HS-27A (cell line): Measurements from ENCODE around the gene TEX52.
"Not testable (repeated sequence)": the region's sequence is repeated elsewhere in the genome, so short reads cannot be mapped to it uniquely, and the experiment has no call there.

Experiments
- DNase-seq: peaks from one replicate; pipeline ENCODE4 v3.0.0-alpha.2; 2012; ENCODE audit warnings: low read depth, missing footprints

The TEX52 gene

DNA sequence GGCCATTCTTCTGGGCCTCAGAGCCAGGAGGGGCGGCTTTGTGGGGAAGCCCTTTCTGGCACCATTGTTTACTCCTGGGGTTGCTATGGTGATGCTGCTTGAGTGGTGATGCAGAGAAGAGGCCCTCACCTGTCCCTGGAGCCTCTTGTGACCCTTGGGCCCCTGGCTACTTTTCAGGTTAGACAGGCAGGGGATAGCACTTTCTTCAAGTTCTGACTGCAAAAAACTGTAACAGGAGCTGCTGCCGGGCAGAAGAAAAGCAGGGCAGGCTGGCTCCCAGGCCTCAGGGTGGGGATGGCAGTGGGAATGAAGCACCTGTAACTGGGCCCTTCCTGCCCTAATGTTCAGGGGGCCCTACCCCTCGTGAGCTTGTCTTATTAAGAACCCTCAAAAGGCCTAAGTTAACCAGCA lies at the start of gene TEX52:
TSS of gene TEX52 (minus strand) at position 19 of the 411 bp plus-strand sequence. CDS start at position 6, 13 bp downstream.
- no peak for DNase-seq

DNA sequence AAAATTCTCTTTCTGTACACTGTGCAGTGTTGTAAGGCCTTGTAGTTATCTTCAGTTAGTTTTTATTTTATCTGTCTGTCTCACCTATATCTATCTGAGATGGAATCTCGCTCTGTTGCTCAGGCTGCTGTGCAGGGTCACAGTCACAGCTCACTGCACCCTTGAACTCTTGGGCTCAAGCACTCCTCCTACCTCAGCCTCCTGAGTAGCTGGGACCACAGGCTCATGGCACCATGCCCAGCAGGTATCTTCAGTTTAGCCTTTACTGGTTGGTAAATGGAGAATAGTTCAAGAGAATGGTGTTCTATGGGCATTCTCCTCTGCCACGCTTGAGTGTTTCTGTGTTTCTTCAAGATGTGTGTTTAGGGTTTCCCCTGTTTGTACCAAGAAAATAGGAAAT lies 47.4 kb upstream of the TEX52 start:
- no peak for DNase-seq

DNA sequence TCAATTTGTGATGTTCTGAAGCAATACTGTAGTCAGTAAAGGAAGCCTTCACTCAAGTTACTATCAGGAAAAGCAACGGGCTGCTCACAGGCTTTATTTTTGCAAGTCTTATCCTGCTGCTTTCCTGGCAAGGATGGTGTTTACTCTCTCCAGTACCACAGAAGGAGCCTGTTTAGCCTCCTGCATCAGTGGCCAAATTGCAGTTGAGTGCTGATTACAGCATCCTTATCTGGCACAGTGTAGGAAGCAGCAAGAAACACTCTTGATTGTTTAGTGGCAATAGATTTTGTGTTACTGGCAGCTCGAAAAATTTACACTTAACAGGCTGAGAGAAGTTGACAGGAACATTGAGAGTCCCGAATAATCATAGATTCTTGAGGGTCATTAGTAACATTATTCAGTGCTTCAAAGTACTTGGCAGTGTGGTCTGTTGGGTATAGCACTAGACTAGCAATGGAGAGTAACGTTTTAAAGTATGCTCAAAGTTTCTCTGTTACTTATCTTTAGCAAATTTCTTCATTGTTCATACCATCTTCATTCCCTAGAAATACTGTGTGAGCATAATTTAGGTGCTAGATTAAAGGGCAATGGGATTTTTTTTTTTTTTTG lies 45.5 kb upstream of the TEX52 start:
- DNase-seq = no peak

DNA sequence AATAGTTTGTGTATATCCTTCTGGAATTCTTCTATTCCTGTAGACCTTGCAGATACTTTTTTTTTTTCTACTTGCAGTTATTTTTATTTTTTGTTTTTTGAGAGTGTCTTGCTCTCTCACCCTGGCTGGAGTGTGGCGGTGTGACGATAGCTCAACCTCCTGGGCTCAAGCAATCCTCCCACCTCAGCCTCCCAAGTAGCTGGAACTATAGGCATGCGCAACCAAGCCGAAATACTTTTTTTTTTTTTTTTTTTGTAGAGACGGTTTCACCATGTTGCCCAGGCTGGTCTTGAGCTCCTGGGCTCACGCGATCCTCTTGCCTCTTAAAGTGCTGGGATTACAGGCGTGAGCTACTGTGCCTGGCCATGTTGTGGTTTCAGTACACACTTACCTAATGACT lies 43.8 kb upstream of the TEX52 start:
- DNase-seq = no peak

DNA sequence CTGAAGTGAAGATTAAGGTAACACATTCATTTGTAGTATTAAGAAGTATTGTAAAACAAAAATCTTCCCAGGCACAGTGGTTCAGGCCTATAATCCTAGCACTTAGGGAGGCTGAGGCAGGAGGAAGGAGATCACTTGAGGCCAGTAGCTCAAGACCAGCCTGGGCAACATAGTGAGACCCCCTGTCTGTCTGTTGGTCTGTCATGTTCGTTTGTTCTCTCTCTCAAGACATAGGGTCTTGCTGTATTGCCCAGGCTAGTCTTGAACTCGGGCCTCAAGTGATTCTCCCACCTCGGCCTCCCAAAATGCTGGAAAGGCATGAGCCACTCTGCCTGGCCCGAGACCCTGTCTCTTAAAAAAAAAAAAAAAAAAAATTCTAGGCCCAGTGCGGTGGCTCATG lies 40.6 kb upstream of the TEX52 start:
- no peak for DNase-seq

DNA sequence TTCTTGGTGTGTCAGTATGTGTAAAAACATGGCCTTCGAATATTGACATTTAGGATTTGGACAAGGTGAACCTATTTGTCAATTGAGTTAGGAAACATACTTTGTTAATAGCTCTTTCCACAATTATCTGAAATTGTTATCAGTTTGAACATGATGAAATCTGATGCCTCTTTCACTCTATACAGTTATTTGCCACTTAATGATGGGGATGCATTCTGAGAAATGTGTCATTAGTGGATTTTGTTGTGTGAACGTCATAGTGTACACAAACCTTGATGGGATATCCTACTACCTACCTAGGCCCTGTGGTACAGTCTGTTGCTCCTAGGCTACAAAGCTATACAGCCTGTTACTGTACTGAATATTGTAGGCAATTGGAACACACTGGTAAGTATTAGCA lies 38.7 kb upstream of the TEX52 start:
- DNase-seq = no peak

DNA sequence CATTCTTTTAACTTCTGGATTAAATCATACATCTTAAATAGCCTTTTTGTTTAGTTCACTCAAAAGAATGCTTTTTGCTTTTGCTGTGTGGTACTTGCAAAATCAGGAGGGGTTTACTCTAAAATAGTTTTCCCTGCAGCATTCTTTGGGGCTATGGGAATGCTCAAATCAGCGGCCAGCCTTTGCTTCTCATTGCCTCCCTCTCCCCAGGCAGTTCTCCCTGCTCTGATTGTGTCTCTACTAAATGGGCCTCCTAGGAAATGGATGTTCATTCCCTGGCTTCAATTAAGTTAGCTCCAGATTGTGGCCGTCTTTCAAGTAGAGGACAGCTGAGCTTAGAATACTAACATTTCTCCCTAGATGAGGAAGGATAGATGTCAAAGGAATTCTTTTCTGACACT lies 38.2 kb upstream of the TEX52 start:
- no peak for DNase-seq

DNA sequence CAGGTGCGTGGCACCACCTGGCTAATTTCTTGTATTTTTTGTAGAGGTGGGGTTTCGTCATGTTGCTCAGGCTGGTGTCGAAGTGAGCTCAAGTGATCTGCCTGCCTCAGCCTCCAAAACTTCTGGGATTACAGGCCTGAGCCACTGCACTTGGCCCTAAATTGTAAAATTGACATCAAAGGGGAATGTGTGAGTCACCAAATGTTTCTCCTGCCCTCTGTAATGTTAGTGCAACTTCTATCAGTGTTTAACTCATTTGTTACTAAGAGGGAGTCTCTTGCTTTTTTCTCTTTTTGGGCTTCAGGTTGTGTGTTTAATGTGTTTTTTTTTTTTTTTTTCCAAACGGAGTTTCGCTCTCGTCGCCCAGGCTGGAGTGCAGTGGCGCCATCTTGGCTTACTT lies 36.2 kb upstream of the TEX52 start:
- DNase-seq = peak; percentile 56

DNA sequence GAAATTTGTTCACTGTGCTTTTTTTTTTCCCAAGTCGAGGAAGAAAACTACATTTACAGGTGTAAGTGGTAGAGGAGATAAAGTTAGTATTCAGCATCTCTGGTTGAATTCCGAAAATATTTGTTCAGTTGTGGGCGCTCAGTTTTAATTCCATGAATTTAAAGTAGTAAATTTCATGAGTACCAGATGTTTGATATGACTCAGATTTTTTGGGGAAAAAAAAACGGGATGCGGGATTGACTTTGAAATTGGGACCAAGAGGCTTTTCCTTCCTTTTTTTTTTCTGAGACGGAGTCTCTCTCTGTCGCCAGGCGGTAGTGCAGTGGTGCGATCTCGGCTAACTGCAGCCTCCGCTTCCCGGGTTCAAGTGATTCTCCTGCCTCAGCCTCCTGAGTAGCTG lies 35.4 kb upstream of the TEX52 start:
- no peak for DNase-seq

DNA sequence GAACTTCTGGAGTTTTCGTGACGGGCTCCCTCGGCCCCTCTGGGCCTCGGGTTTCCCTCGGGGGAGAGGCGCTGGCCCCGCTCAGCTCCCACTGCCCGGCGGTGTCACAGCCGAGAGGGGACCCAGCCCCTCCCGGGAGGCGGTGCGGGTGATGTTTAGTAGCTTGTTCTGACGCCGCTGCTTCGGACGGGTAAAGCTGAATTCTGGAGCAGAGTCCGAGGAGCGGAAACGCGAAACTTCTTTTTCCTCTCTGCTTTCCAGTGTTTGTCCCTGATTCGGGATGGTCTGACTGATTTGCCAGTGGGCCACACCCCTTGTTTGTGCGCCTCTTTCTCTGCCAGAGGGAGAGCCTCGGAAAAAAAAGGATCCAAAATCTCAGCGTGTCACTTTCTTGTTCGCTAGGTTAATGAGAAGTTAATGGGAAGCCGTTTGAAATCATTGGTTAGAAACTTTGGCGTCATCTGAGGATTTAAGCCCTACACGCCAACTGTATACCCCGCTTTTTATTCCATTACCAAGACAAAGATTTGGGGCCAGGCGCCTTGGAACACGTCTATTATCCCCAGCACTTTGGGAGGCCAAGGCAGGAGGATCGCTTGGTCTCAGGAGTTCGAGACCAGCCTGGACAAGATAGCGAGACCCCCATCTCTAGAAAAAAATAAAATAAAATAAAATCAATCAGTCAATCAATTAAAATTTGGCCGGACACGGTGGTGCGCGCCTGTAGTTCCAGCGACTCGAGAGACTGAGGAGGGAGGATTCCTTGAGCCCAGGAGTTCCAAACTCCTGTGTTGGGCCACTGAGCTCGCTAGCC lies 34.6 kb upstream of the TEX52 start:
- peak; percentile 64 for DNase-seq

DNA sequence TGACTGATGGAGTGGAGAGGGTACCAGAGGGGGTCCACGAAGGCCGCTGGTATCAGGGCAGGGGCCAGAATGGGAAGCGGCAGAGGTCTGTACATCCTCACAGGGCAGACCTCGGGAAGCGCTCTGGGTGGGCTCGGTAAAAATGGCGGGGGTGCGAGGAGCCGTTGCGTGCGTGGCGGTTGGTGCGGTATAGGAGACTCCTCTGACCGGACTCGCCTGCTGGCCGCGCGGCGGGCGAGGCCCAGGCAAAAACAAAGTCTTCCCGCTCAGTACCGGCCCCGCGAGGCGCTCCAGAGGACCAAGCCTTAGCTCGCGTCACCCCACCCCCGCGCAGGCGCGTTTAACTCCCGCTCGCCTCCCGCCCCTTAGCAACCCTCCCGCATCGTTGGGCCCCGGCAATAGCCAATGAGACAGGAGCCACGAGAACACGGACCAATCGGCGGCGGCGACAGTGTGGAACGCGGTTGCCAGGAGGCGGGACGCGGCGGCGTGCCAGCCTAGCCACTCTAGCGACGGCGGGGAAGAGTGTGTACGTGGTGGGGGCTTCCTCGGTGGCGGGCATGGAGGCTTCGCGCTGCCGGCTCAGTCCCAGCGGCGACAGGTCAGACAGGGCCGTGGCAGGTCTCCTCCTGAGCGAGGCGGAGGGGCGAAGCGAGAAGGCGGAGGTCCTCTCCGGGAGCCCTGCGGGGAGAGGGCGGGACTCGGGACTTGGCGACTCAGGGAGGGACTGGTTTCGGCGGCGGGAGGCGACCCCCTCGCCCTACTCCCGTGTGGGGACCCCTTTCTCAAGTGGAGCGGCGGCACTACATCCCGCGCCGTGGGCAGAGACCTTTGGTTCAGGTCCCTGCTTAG lies 33.8 kb upstream of the TEX52 start, which contains the start of gene TULP3:
TSS of gene TULP3 (plus strand) at position 504 of the 852 bp plus-strand sequence. CDS start at position 561, 57 bp downstream.
- DNase-seq = peak; percentile 98

DNA sequence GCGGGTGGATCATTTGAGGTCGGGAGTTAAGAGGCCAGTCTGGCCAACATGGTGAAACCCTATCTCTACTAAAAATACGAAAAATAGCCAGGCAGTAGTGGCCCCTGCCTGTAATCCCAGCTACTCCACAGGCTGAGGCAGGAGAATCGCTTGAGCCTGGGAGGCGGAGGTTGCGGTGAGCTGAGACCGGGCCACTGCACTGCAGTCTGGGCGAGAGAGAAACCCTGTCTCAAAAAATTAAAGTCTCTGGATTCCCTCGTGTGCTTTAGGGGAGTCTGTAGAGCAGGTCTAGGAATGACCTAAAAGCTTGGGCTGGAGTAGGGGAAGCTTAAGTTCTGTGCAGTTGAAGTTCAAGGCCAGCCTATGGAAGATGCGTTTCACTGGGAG lies 33.2 kb upstream of the TEX52 start:
- DNase-seq = no peak

DNA sequence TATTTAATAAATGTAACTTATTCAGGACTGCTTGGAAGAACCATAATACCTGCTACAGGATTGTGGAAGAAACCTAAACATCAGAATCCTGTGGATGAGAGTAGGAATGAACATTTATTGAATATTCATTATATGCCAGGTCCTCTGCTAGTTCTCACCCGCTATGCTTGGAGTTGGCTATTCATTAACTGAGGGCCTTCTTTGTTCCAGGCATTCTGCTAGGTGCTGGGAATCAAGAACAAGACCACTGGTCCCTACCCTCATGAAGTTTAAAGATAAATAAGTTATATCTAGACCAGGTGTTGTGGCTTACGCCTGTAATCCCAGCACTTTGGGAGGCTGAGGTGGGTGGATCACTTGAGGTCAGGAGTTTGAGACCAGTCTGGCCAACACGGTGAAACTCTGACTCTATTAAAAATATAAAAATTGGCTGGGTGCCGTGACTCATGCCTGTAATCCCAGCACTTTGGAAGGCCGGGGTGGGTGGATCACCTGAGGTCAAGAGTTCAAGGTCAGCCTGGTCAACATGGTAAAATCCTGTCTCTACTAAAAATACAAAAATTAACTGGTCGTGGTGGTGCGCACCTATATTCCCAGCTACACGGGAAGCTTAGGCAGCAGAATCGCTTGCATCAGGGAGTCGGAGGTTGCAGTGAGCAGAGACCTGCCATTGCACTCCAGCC lies 30.1 kb upstream of the TEX52 start:
- DNase-seq = no peak

DNA sequence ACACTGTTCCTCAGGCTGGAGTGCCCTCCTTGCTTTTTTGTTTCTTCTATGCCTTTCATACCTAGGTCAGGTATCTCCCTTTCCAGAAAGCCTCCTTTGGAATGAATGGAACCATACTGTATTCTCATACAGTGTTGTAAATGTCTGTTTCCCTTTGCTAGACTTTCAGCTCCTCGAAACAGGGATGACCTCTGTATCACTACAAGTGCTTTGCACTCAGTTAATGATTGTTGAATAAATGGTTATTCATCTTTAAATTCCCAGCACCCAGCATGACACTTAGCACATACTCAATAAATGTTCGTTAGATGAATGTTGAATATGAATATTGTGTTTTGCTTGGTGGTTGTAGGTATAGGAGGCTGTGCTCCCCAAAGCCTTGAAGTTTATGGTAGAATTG lies 28.0 kb upstream of the TEX52 start:
- DNase-seq = no peak

DNA sequence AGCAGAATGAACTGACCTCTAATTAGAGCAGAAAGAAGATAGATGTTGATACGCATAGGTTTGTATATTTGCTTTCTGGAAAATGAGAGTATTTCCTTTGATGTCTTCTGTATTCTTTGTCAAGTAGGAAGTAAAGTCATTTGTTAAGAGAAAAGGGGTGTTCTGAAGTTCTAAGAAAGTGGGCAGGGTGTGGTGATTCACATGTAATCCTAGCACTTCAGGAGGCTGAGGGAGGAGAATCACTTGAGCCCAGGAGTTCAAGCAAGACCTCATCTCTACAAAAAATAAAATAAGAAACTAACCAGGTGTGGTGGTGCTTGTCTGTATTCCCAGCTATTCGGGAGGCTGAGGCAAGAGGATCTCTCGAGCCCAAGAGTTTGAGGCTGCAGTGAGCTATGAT lies 23.0 kb upstream of the TEX52 start:
- DNase-seq = no peak

DNA sequence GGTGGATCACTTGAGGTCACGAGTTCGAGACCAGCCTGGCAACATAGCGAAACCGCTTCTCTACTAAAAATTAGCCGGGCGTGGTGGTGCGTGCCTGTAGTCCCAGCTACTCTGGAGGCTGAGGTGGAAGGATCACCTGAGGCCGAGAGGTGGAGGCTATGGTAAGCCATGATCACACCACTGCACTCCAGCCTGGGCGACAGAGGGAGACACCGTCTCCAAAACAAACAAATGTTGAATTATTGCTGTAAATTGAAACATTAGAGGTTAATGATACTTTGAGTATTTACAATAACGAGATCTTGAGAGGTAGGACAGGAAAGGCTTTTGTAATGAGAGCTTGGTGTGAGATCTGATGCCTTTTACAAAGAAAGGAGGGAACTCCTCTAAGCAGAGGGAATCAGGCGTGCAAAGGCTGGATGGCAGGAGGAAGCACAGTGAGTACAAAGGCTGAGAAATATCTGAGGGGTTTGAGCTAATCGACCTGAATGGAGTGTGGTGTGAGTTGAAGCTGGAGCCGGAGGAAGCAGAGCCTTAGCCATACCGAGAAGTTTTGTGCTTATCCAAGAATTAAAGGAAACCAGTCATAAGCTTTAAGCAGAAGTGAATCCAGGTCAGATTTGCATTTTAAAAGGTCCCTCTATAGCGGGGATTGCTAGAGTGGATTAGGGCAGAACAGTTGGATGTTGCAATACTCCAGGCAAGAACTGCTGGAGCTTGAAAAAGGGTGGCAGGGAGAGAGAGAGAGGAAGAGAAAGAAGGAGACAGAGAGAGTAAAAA lies 21.3 kb upstream of the TEX52 start:
- no peak for DNase-seq

DNA sequence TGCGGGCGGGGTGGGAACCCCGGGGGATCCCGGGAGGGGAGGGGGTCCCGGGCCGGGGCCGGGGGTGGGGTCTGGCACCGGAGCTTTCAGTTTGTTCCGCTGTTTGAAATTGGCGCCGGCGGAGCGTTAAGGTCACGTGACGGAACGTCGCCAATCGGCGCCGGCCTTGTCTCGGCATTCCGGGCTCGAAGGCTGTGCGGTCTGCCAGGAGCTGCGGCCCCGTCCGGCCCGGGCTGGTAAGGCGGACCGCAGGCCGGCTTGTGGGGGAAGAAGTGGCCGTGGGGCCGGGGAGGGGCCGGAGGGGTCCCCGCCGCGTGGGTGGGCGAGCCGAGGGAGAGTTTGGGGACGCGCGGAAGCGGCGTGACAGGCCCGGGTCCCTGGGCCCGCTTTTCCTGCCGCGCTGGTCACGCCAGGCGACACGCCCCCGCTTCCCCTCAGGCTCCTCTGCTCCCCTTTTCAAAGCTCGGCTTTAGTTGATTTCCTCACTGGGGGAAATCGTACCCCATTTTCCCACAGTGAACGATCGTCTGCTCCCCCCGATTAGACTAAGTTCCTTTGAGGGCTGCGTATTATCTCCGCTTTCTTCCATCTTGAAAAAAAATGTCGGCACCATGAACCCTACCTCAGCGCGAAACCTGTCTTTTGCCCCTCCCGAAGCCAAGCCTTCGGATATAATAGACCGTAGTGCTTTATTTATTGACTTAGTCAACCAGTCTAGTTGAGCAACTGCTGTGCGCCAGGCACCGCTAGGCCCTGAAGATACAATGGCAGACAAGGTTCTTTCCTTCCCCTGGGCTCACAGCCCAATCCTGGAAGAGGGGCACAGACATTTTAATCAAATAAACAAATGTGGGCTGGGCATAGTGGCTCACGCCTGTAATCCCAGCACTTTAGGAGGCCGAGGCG lies 20.5 kb upstream of the TEX52 start, which contains the start of the genes FOXM1 and RHNO1:
TSS of gene FOXM1 (minus strand) at position 128 of the 906 bp plus-strand sequence. CDS start 2,696 bp downstream, outside the sequence.
TSS of gene RHNO1 (plus strand) at position 177 of the 906 bp plus-strand sequence. CDS start 8,144 bp downstream, outside the sequence.
- DNase-seq = peak; percentile 81

DNA sequence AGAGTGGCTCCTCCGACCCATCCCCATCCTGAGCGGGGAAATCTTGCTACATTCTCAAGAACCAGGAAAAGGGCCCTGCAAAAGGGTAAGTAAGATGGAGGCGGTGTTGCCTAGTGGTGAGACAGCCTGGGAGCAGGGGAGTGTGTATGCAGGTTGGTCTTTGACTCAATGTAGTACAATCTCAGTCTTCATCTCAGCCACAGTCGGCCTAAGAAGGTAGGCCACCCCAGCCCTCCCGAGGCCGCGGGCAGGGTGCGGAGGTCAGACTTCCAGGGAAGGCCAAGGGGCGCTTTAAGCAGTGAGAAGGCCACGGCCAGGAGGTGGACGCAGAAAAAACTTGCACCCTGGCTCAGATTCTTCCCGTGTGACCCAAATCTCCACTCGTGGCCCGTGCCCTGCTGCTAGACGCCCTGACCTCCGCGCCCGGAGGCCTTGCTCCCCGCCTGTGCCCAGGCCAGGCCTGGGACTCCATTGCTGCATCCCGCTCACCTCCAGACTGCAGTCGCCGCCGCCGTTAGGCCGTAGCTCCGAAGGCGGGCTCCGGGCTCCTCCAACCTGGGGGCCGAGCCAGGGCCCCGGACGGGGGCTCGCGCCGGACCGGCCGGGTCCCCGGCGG lies 19.7 kb upstream of the TEX52 start:
- no peak for DNase-seq

DNA sequence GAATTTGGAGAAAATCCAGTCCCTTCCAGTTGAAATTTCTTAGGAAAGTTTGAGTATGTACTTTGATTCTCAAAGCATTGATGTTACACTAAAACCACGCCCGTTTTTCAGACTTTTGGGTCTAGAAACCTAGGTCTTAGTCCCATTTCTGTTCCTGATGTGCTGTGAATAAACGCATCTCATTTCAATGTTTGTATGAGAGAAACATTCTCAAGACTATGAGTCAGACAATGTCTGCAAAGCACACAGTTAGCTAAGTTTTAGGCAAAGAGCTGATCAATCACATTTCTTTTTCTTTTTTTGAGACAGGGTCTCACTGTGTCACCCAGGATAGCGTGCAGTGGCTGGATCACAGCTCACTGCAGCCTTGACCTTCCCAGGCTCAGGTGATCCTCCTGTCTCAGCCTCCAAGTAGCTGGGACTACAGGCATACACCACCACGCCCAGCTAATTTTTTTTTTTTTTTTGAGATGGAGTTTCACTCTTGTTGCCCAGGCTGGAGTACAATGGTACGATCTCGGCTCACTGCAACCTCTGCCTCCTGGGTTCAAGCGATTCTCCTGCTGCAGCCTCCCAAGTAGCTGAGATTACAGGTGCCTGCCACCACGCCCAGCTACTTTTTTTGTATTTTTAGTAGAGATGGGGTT lies 12.3 kb upstream of the TEX52 start:
- DNase-seq = not testable (repeated sequence)
